GM20000 (cell line): ENCODE results near the gene ADAMTSL2.
"Not testable (repeated sequence)": the region's sequence is repeated elsewhere in the genome, so short reads cannot be mapped to it uniquely, and the experiment has no call there.

Source experiments
- DNase-seq: peaks from one replicate; pipeline ENCODE4 v3.0.0; 2012; ENCODE audit warnings: low spot score
- TF ChIP-seq, protein P1 (sequence below): IDR thresholded peaks from 2 replicates; pipeline ENCODE4 v1.5.1; 2012; ENCODE audit warnings: mild to moderate bottlenecking, control low read depth; ENCODE audit errors: extremely low read depth, missing control alignments

Gene ADAMTSL2

DNA sequence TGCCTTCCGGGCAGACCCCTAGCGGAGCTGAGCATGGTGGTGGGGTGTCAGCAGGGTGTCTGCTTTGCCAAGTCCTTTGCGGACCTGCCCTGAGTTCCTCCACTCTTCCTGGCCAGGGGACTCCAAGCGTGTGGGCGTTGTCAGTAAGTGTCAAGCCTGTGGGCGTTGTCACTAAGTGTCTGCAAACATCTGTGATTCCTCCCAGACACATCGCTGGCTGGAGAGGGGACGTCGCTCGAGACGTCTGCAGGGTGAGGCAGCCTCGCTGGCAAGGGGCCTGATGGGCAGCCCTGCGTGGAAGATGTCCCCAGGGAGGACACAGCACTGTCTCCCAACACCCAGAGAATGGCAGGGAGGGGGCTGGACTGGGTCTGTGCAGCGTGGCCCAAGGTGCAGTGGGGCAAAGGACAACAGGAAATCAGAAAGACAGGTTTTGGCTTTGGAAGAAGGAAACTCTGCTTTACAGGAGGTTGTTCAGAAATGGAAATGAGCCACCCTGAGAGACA is 28.8 kb downstream of the ADAMTSL2 start:
- TF ChIP-seq, protein P1, sequence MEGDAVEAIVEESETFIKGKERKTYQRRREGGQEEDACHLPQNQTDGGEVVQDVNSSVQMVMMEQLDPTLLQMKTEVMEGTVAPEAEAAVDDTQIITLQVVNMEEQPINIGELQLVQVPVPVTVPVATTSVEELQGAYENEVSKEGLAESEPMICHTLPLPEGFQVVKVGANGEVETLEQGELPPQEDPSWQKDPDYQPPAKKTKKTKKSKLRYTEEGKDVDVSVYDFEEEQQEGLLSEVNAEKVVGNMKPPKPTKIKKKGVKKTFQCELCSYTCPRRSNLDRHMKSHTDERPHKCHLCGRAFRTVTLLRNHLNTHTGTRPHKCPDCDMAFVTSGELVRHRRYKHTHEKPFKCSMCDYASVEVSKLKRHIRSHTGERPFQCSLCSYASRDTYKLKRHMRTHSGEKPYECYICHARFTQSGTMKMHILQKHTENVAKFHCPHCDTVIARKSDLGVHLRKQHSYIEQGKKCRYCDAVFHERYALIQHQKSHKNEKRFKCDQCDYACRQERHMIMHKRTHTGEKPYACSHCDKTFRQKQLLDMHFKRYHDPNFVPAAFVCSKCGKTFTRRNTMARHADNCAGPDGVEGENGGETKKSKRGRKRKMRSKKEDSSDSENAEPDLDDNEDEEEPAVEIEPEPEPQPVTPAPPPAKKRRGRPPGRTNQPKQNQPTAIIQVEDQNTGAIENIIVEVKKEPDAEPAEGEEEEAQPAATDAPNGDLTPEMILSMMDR: no peak
- no peak for DNase-seq

DNA sequence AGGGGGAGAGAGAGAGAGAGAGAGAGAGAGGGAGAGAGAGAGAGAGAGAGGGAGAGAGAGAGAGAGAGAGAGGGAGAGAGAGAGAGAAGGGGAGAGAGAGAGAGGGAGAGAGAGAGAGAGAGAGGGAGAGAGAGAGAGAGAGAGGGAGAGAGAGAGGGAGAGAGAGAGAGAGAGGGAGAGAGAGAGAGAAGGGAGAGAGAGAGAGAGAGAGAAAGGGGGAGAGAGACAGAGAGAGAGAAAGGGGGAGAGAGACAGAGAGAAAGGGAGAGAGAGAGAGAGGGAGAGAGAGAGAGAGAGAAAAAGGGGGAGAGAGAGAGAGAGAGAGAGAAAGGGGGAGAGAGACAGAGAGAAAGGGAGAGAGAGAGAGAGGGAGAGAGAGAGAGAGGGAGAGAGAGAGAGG is 29.3 kb downstream of the ADAMTSL2 start:
- DNase-seq: not testable (repeated sequence)

DNA sequence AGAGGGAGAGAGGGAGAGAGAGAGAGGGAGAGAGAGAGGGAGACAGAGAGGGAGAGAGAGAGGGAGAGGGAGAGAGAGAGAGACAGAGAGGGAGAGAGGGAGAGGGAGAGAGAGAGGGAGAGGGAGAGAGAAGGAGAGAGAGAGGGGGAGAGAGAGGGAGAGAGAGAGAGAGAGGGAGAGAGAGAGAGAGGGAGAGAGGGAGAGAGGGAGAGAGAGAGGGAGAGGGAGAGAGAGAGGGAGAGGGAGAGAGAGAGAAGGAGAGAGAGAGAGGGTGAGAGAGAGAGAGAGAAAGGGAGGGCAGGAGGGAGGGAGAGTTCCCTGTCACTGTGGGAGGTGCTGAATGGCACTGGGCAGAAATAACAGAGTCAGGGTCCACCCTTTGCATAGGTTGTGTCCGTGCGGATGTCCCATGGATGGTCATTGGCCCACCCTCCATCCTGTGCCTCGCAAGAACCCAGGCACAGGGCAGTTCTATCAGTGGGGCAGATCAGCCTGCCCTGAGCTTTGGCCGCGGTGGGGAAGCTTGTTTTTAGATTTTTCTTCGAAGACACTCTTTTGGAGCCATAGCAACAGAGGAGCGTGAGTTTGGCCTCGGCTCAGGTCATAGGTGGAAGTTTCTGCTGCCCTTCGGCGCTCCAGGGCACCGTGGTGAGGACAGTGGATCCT is 30.1 kb downstream of the ADAMTSL2 start:
- TF ChIP-seq, protein P1: no peak

DNA sequence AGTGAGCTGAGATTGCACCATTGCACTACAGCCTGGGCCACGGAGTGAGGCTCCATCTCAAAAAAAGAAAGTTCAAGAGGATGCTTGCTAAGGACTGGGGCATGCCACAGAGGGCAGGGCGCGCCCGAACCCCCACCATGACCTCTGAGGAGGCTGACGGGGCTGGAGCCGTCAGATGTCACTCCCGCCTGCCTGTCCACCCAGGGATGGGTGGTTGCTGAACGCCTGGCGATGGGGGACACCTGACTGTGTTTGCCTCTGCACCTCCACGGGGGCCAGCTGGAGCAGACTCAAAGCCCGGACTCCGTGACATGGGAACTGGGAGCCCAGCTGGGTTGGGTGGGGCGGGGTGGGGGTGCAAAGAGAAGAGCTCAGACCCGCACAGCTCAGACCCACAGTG is 31.9 kb downstream of the ADAMTSL2 start:
- TF ChIP-seq, protein P1: no peak

More for the DNA sequence above, 30.1 kb downstream of the ADAMTSL2 start:
- DNase-seq: no peak

DNA sequence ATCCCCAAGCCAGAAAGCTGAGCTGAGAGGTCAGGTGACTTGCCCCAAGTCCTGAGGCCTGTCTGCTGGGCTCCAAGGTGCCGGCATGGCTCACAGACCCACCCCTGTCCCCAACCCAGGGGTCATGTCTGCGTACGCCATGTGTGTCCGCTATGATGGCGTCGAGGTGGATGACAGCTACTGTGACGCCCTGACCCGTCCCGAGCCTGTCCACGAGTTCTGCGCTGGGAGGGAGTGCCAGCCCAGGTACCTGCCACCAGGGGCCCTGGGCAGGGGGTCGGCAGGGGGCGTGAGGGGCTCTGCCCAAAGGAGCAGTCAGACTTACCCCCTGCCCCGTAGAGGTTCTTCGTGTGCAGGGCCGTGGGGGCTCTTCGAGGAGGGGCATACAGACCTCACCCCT is 32.3 kb downstream of the ADAMTSL2 start:
- TF ChIP-seq, protein P1: no peak

More for the DNA sequence above, 31.9 kb downstream of the ADAMTSL2 start:
- no peak for DNase-seq

DNA sequence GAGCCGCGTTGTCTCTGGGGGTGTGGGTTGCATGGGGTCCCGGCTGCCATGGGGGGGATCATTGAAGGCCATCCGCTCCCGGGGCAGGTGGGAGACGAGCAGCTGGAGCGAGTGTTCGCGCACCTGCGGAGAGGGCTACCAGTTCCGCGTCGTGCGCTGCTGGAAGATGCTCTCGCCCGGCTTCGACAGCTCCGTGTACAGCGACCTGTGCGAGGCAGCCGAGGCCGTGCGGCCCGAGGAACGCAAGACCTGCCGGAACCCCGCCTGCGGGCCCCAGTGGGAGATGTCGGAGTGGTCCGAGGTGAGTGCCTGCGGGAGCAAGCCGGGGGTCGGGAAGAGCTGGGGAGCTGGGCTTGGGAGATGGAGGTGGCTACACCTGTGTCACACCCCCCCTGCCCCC is 33.7 kb downstream of the ADAMTSL2 start:
- TF ChIP-seq, protein P1: no peak
- no peak for DNase-seq

More for the DNA sequence above, 32.3 kb downstream of the ADAMTSL2 start:
- no peak for DNase-seq

DNA sequence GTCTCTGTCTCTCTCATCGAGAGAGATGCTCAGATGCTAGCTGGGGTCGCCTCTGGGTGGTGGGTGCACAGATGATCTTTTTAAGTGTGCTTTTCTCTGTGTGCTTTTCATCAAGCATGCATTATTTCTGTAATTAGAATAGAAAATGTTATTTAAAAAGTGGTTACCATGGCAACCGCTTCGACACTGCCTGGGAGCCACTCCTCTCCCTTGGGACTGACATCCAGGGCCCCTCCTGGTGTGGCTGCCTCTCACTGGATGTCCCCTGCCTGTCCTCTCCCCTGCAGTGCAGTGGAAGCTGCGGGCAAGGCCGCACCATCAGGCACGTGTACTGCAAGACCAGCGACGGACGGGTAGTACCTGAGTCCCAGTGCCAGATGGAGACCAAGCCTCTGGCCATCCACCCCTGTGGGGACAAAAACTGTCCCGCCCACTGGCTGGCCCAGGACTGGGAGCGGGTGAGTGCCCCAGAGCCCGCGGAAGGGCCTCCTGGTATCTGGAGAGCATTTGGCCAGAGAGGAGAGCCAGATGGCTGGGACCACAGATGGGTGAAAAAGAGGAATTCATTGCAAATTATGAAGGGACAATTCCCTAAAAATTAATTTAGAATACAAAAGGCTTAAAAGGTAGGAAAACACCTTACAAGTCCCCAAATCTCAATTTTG is 34.7 kb downstream of the ADAMTSL2 start:
- no peak for DNase-seq
- TF ChIP-seq, protein P1: no peak
